Upper lobe of left lung (tissue), 6 donors: ENCODE measurements around the gene ASB8. TPM values are rescaled to one million over a fixed set of nuclear protein-coding genes. Genes with fewer than 3 reads are reported as not detected.

Experiments
- ATAC-seq, 2 donors: fragments of 200-7000 bp; cut with Tn5 transposase; one replicate each; pipeline ENCODE4 v1.9.1; 2022; ENCODE audit warnings: mild to moderate bottlenecking in 2 of 2, moderate library complexity in 2 of 2; ENCODE audit not compliant: low FRiP score in 2 of 2
- DNase-seq, 2 donors: peaks; one replicate each; pipeline ENCODE4 v3.0.0-alpha.2; 2019 to 2020
- H3K27ac ChIP-seq, 4 donors: fragments of 200-600 bp; sonication (generic); one replicate each; pipeline ENCODE4 v1.5.1; 2016 to 2019
- H3K27me3 ChIP-seq, 4 donors: fragments of 200-600 bp; sonication (generic); one replicate each; pipeline ENCODE4 v1.5.1; 2017 to 2019
- H3K36me3 ChIP-seq, 4 donors: fragments of 200-600 bp; sonication (generic); one replicate each; pipeline ENCODE4 v1.5.1; 2016 to 2019
- H3K4me1 ChIP-seq, 4 donors: fragments of 200-600 bp; sonication (generic); one replicate each; pipeline ENCODE4 v1.5.1; 2018 to 2019
- H3K4me3 ChIP-seq, 4 donors: fragments of 200-600 bp; sonication (generic); one replicate each; pipeline ENCODE4 v1.5.1; 2017 to 2019; ENCODE audit warnings: mild to moderate bottlenecking in 2 of 4, moderate library complexity in 1 of 4
- H3K9me3 ChIP-seq, 4 donors: fragments of 200-600 bp; sonication (generic); one replicate each; pipeline ENCODE4 v1.5.1; 2018 to 2019
- CTCF ChIP-seq, 6 experiments: fragments of 450-650 bp in 4 of 6; fragments of 200-600 bp in 2 of 6; sonication (generic) in 2 of 6; IDR thresholded peaks; one replicate each; pipeline ENCODE4 v1.5.1; 2016 to 2019; ENCODE audit warnings: antibody characterized with exemption in 6 of 6
- EP300 ChIP-seq, 4 donors: sonication (generic); formaldehyde crosslinking; IDR thresholded peaks; one replicate each; pipeline ENCODE4 v1.5.1; 2017; ENCODE audit warnings: antibody characterized with exemption in 4 of 4, control low read depth in 2 of 4
- POLR2A ChIP-seq, 4 donors: fragments of 450-650 bp; IDR thresholded peaks; one replicate each; pipeline ENCODE4 v1.5.1; 2016 to 2017; ENCODE audit warnings: antibody characterized with exemption in 4 of 4, mild to moderate bottlenecking in 2 of 4
- POLR2AphosphoS5 ChIP-seq, 2 donors: sonication (generic); formaldehyde crosslinking; IDR thresholded peaks; one replicate each; pipeline ENCODE4 v1.5.1; 2017; ENCODE audit warnings: antibody characterized with exemption in 2 of 2
- WGBS, 2 donors: methylation state at CpG; one replicate each; pipeline ENCODE4 v1.1.5; 2017 to 2018; 5-methylcytosine and 5-hydroxymethylcytosine counted together
- total RNA-seq, 6 donors: library from RNA; depleted of rRNA in 4 of 6; stranded (reverse); fragments of >200 nt in 4 of 6; gene quantifications; one replicate each; pipeline versions ENCODE4 v1.1.0 to v1.2.1, GENCODE V29; 2016 to 2021
- donor health status: DM: no; HTN: no; CAD: no; lungs with moderate emphysema.
- donor health status: DM: no; HTN: yes; CAD: no; lungs with severe emphysema.

Gene ASB8
- total RNA-seq, 6 donors from 2014 or later: 17.8 to 36.5 (median 30.6) TPM

GRCh38 chr12:48110691-48111311 is 46.5 kb downstream of the ASB8 start:
- 60 to 67% methylated on average over 1 of the region's 1 CpG for WGBS, 2 donors
- no peaks in the 10 kb centered on the region for H3K9me3 ChIP-seq
- no peak overlapping the region for H3K27ac ChIP-seq
- H3K4me1 ChIP-seq: peaks cover 7 to 19% (median 8%) of the 10 kb centered on the region in 4 donors
- ATAC-seq (peak in 1 of 2 donors; percentile 92), DNase-seq (peak in 1 of 2 donors; percentile 76)
- no peak for TF ChIP-seq EP300 (IDR thresholded peaks at IDR 0.05)
- no peaks in the 10 kb centered on the region for H3K36me3 ChIP-seq
- H3K4me3 ChIP-seq: no peak overlapping the region
- no peaks in the 10 kb centered on the region for H3K27me3 ChIP-seq

GRCh38 chr12:48109424-48109823 is 47.9 kb downstream of the ASB8 start:
- Histone ChIP-seq H3K4me3 (no peak overlapping the region), H3K9me3 (no peaks in the 10 kb centered on the region), H3K4me1 (peaks cover 15 to 25% (median 16%) of the 10 kb centered on the region in 4 donors), H3K27ac (no peak overlapping the region), H3K36me3 (no peaks in the 10 kb centered on the region), H3K27me3 (no peaks in the 10 kb centered on the region)
- no peak for DNase-seq
- ATAC-seq: no peak
- TF ChIP-seq CTCF (IDR thresholded peaks at IDR 0.05): no peak
- no peak for TF ChIP-seq POLR2AphosphoS5 (IDR thresholded peaks at IDR 0.05)
- no peak for TF ChIP-seq POLR2A (IDR thresholded peaks at IDR 0.05)
- no peak for TF ChIP-seq EP300 (IDR thresholded peaks at IDR 0.05)

- Histone ChIP-seq H3K27me3 (no peaks in the 10 kb centered on the region), H3K4me1 (peaks cover 17 to 27% (median 26%) of the 10 kb centered on the region in 4 donors), H3K27ac (peak overlapping the region; percentile 91 to 96 (median 94)), H3K4me3 (peak overlapping the region in 3 of 4 donors; percentile 66 to 98 (median 87)), H3K36me3 (no peaks in the 10 kb centered on the region), H3K9me3 (no peaks in the 10 kb centered on the region)
- ATAC-seq: no peak
- 67 to 70% methylated on average over 5 of the region's 5 CpGs for WGBS, 2 donors
- DNase-seq: no peak
- no peak for TF ChIP-seq EP300 (IDR thresholded peaks at IDR 0.05)
- no peak for TF ChIP-seq POLR2A (IDR thresholded peaks at IDR 0.05)
- TF ChIP-seq POLR2AphosphoS5 (IDR thresholded peaks at IDR 0.05): no peak
- no peak for TF ChIP-seq CTCF (IDR thresholded peaks at IDR 0.05)
Measured at GRCh38 chr12:48106681-48107613, 50.4 kb downstream of the ASB8 start.

- Histone ChIP-seq H3K36me3 (no peaks in the 10 kb centered on the region), H3K9me3 (no peaks in the 10 kb centered on the region), H3K27ac (peak within 1 kb of the TSS; percentile 91 to 96 (median 94)), H3K27me3 (no peaks in the 10 kb centered on the region), H3K4me3 (peak within 1 kb of the TSS; percentile 66 to 98 (median 91)), H3K4me1 (peaks cover 17 to 26% (median 25%) of the 10 kb centered on the region in 4 donors)
- WGBS, 2 donors: 0 to 1% methylated on average over 25 to 33 of the region's 53 CpGs
- DNase-seq: peak; percentile 86 to 97
- ATAC-seq: peak; percentile 95 to 98
- TF ChIP-seq CTCF (IDR thresholded peaks at IDR 0.05) (peak in 5 of 6 experiments; percentile 25 to 61 (median 54)), POLR2A (IDR thresholded peaks at IDR 0.05) (peak in 3 of 4 donors; percentile 31 to 52 (median 34)), EP300 (IDR thresholded peaks at IDR 0.05) (no peak), POLR2AphosphoS5 (IDR thresholded peaks at IDR 0.05) (peak; percentile 57 to 79)
Measured at GRCh38 chr12:48105867-48106680, 51.2 kb downstream of the ASB8 start, which contains the start of gene SENP1. TSS of gene SENP1 (minus strand) at chr12:48106079. CDS start at chr12:48101472, 4,607 bp downstream.
